SK-N-SH treated with all-trans-retinoic acid at 6 μM for 48 hours (cell line): ENCODE measurements around the gene EGLN2.
A peak's percentile ranks its signal among the peaks of the same experiment; 100 is the strongest.

ENCODE experiments used
- ATAC-seq: fragments of 200-7000 bp; cut with Tn5 transposase; 3 replicates; pipeline ENCODE4 v1.9.1; 2020; ENCODE audit warnings: mild to moderate bottlenecking, moderate library complexity
- ARNTL ChIP-seq: fragments of 450-650 bp; formaldehyde crosslinking; IDR thresholded peaks from 2 replicates; pipeline ENCODE4 v1.5.0; 2020; ENCODE audit warnings: low read depth, mild to moderate bottlenecking, moderate library complexity, borderline replicate concordance
- BACH2 ChIP-seq: fragments of 250-450 bp; sonication (Bioruptor Pico); IDR thresholded peaks from 2 replicates; pipeline ENCODE4 v1.9.0; 2021; ENCODE audit warnings: mild to moderate bottlenecking, borderline replicate concordance
- ESRRG ChIP-seq: fragments of 250-450 bp; sonication (Bioruptor Pico); IDR thresholded peaks from 2 replicates; pipeline ENCODE4 v1.6.1; 2021; ENCODE audit warnings: mild to moderate bottlenecking
- ISL1 ChIP-seq: fragments of 250-450 bp; sonication (Bioruptor Pico); IDR thresholded peaks from 2 replicates; pipeline ENCODE4 v2.1.2; 2022; ENCODE audit warnings: mild to moderate bottlenecking, moderate library complexity
- OSR1 ChIP-seq: fragments of 250-450 bp; sonication (Bioruptor Pico); IDR thresholded peaks from 2 replicates; pipeline ENCODE4 v1.8.0; 2022; ENCODE audit warnings: moderate library complexity, mild to moderate bottlenecking, inconsistent platforms
- PPARA ChIP-seq: fragments of 250-450 bp; sonication (Bioruptor Pico); IDR thresholded peaks from 2 replicates; pipeline ENCODE4 v1.5.0; 2020; ENCODE audit warnings: mild to moderate bottlenecking, borderline replicate concordance
- RARB ChIP-seq: fragments of 250-450 bp; sonication (Bioruptor Pico); IDR thresholded peaks from 2 replicates; pipeline ENCODE4 v1.8.0; 2021; ENCODE audit warnings: mild to moderate bottlenecking, moderate library complexity
- SNAI2 ChIP-seq: fragments of 250-450 bp; sonication (Bioruptor Pico); IDR thresholded peaks from 2 replicates; pipeline ENCODE4 v1.5.0; 2020; ENCODE audit warnings: mild to moderate bottlenecking, moderate library complexity
- TCF4 ChIP-seq: fragments of 250-450 bp; sonication (Bioruptor Pico); IDR thresholded peaks from 2 replicates; pipeline ENCODE4 v1.8.0; 2021; ENCODE audit warnings: mild to moderate bottlenecking, moderate library complexity, borderline replicate concordance
- TOX ChIP-seq: fragments of 250-450 bp; sonication (Bioruptor Pico); IDR thresholded peaks from 2 replicates; pipeline ENCODE4 v1.8.0; 2021; ENCODE audit warnings: mild to moderate bottlenecking, moderate library complexity, borderline replicate concordance
- ZC3H10 ChIP-seq: fragments of 250-450 bp; sonication (Bioruptor Pico); IDR thresholded peaks from 2 replicates; pipeline ENCODE4 v1.5.1; 2021; ENCODE audit warnings: mild to moderate bottlenecking, moderate library complexity
- ZFP3 ChIP-seq: fragments of 250-450 bp; sonication (Bioruptor Pico); IDR thresholded peaks from 2 replicates; pipeline ENCODE4 v1.5.0; 2020; ENCODE audit warnings: mild to moderate bottlenecking, moderate library complexity
- ZFP30 ChIP-seq: fragments of 450-650 bp; formaldehyde crosslinking; IDR thresholded peaks from 2 replicates; pipeline ENCODE4 v1.5.0; 2022; ENCODE audit warnings: mild to moderate bottlenecking, moderate library complexity
- ZNF565 ChIP-seq: fragments of 450-650 bp; formaldehyde crosslinking; conservative IDR thresholded peaks from 2 replicates; pipeline ENCODE4 v1.5.0; 2020; ENCODE audit warnings: low read depth, mild to moderate bottlenecking, moderate library complexity
- ZNF8 ChIP-seq: fragments of 450-650 bp; formaldehyde crosslinking; IDR thresholded peaks from 2 replicates; pipeline ENCODE4 v1.5.0; 2020; ENCODE audit warnings: mild to moderate bottlenecking, moderate library complexity
- TF ChIP-seq, protein P1 (sequence below): fragments of 250-450 bp; sonication (Bioruptor Pico); IDR thresholded peaks from 2 replicates; pipeline ENCODE4 v1.5.1; 2021; ENCODE audit warnings: mild to moderate bottlenecking, moderate library complexity
- TF ChIP-seq, protein P2 (sequence below): fragments of 250-450 bp; sonication (Bioruptor Pico); IDR thresholded peaks from 2 replicates; pipeline ENCODE4 v1.8.0; 2021; ENCODE audit warnings: low read depth, mild to moderate bottlenecking, moderate library complexity, borderline replicate concordance
- TF ChIP-seq, protein P3 (sequence below): fragments of 250-450 bp; sonication (Bioruptor Pico); IDR thresholded peaks from 2 replicates; pipeline ENCODE4 v1.8.0; 2020; ENCODE audit warnings: mild to moderate bottlenecking, moderate library complexity, borderline replicate concordance
- TF ChIP-seq, protein P4 (sequence below): fragments of 250-450 bp; sonication (Bioruptor Pico); IDR thresholded peaks from 2 replicates; pipeline ENCODE4 v1.5.1; 2020; ENCODE audit warnings: low read depth, mild to moderate bottlenecking, moderate library complexity

EGLN2 gene

DNA sequence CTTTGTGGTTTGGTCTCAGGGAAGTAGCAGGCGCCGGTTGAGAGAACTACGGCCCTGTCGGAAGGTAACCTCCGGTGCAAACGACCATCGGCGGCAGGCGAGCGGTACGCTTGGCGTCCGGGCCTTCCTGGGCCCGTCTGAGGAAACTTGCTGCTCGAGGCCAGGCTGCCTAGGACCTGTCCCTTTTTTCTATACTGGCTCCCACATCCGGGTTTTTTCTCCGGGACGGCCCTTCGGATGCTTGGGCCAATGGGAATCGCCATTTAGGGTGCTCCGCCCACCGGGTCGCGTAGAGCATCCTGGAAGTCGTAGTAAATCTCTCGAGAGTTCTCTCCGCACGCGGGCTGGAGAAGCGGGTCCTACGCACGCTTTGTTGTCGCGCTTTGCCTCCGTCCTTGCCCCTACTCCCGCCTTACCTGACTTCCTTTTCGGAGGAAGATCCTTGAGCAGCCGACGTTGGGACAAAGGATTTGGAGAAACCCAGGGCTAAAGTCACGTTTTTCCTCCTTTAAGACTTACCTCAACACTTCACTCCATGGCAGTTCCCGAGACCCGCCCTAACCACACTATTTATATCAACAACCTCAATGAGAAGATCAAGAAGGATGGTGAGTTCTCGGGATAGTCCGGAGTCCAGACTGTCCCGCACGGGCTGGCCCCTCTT lies 48.0 kb upstream of the EGLN2 start, which contains the start of gene SNRPA:
Gene SNRPA (plus strand): TSS at position 330 of the 664 bp plus-strand sequence. CDS start 206 bp downstream, at position 536.
- TF ChIP-seq BACH2 (CRISPR knock-in tag): no peak
- no peak for TF ChIP-seq TCF4 (CRISPR knock-in tag)
- no peak for TF ChIP-seq OSR1 (CRISPR knock-in tag)
- TF ChIP-seq, protein P1, sequence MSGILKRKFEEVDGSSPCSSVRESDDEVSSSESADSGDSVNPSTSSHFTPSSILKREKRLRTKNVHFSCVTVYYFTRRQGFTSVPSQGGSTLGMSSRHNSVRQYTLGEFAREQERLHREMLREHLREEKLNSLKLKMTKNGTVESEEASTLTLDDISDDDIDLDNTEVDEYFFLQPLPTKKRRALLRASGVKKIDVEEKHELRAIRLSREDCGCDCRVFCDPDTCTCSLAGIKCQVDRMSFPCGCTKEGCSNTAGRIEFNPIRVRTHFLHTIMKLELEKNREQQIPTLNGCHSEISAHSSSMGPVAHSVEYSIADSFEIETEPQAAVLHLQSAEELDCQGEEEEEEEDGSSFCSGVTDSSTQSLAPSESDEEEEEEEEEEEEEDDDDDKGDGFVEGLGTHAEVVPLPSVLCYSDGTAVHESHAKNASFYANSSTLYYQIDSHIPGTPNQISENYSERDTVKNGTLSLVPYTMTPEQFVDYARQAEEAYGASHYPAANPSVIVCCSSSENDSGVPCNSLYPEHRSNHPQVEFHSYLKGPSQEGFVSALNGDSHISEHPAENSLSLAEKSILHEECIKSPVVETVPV (CRISPR knock-in tag): no peak
- no peak for TF ChIP-seq ZC3H10 (CRISPR knock-in tag)
- no peak for TF ChIP-seq TOX (CRISPR knock-in tag)
- no peak for TF ChIP-seq ISL1 (CRISPR knock-in tag)
- TF ChIP-seq ZNF565 (CRISPR knock-in tag): no peak
- no peak for TF ChIP-seq PPARA
- TF ChIP-seq SNAI2 (CRISPR knock-in tag): no peak
- TF ChIP-seq, protein P2, sequence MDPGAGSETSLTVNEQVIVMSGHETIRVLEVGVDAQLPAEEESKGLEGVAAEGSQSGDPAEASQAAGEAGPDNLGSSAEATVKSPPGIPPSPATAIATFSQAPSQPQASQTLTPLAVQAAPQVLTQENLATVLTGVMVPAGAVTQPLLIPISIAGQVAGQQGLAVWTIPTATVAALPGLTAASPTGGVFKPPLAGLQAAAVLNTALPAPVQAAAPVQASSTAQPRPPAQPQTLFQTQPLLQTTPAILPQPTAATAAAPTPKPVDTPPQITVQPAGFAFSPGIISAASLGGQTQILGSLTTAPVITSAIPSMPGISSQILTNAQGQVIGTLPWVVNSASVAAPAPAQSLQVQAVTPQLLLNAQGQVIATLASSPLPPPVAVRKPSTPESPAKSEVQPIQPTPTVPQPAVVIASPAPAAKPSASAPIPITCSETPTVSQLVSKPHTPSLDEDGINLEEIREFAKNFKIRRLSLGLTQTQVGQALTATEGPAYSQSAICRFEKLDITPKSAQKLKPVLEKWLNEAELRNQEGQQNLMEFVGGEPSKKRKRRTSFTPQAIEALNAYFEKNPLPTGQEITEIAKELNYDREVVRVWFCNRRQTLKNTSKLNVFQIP (CRISPR knock-in tag): no peak
- TF ChIP-seq ESRRG: no peak
- no peak for TF ChIP-seq RARB (CRISPR knock-in tag)
- no peak for TF ChIP-seq ARNTL
- TF ChIP-seq, protein P3, sequence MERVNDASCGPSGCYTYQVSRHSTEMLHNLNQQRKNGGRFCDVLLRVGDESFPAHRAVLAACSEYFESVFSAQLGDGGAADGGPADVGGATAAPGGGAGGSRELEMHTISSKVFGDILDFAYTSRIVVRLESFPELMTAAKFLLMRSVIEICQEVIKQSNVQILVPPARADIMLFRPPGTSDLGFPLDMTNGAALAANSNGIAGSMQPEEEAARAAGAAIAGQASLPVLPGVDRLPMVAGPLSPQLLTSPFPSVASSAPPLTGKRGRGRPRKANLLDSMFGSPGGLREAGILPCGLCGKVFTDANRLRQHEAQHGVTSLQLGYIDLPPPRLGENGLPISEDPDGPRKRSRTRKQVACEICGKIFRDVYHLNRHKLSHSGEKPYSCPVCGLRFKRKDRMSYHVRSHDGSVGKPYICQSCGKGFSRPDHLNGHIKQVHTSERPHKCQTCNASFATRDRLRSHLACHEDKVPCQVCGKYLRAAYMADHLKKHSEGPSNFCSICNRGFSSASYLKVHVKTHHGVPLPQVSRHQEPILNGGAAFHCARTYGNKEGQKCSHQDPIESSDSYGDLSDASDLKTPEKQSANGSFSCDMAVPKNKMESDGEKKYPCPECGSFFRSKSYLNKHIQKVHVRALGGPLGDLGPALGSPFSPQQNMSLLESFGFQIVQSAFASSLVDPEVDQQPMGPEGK (CRISPR knock-in tag): no peak
- TF ChIP-seq, all 23 proteins: peak for 0
- peak; percentile 87 for ATAC-seq

DNA sequence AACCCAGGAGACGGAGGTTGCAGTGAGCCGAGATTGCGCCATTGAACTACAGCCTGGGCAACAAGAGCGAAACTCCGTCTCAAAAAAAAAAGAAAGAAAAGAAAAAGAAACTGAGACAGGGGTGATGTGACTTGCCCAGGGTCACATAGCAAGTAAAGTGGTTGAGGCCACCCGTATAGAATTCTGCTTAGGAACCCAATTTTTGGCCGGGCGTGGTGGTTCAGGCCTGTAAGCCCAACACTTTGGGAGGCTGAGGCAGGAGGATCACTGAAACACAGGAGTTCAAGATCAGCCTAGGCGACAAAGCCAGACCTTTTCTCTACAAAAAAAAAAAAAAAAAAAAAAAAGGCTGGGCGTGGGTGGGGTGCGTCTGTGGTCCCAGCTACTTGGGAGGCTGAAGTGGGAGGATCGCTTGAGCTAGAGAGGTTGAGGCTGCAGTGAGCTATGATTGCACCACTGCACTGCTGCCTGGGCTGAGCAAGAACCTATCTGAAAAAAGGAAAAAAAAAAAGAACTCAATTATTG lies 46.7 kb upstream of the EGLN2 start:
- TF ChIP-seq OSR1 (CRISPR knock-in tag) (no peak), ZFP3 (CRISPR knock-in tag) (no peak), ESRRG (no peak), ZFP30 (CRISPR knock-in tag) (no peak), ARNTL (no peak), ZNF8 (CRISPR knock-in tag) (no peak), SNAI2 (CRISPR knock-in tag) (no peak)
- TF ChIP-seq, protein P4, sequence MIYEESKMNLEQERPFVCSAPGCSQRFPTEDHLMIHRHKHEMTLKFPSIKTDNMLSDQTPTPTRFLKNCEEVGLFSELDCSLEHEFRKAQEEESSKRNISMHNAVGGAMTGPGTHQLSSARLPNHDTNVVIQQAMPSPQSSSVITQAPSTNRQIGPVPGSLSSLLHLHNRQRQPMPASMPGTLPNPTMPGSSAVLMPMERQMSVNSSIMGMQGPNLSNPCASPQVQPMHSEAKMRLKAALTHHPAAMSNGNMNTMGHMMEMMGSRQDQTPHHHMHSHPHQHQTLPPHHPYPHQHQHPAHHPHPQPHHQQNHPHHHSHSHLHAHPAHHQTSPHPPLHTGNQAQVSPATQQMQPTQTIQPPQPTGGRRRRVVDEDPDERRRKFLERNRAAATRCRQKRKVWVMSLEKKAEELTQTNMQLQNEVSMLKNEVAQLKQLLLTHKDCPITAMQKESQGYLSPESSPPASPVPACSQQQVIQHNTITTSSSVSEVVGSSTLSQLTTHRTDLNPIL (CRISPR knock-in tag): no peak
- TF ChIP-seq, protein P3 (CRISPR knock-in tag): no peak
- TF ChIP-seq, protein P2 (CRISPR knock-in tag): no peak
- no peak for ATAC-seq
